NOMO-1 treated with DMSO at 0.1 percent for 48 hours (cell line): ENCODE measurements around the gene PSMF1.

Experiments used
- DNase-seq: peaks from one replicate; lab custom pipeline; 2025; ENCODE audit not compliant: unreplicated experiment; lab: John Stamatoyannopoulos, UW

The PSMF1 gene

DNA sequence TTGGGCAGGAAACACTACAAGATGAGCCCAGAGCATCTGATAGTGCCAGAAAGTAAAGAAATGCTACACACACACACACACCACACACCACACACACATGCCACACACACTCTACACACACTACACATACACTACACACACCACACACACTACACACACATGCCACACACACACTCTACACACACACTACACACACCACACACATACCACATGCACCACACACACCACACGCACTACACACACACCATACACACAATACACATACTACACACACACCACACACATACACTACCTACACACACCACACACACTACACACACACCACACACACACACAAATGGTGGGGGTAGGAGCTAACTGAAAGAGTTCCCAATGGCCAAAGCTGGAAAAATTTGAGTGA is 69.9 kb downstream of the PSMF1 start:
- no peak for DNase-seq

DNA sequence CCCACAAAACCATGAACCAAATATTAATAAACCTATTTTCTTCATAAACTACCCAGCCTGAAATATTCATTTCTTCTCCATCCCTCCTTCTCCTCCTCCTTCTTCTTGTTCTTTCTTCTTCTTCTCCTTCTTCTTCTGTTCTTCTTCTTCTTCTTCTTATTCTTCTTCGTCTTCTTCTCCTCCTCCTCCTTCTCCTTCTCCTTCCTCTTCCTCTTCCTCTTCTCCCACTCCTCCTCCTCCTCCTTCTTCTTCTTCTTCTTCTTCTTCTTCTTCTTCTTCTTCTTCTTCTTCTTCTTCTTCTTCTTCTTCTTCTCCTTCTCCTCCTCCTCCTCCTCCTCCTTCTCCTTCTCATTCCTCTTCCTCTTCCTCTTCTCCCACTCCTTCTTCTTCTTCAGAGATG is 71.4 kb downstream of the PSMF1 start:
- DNase-seq, result no peak

DNA sequence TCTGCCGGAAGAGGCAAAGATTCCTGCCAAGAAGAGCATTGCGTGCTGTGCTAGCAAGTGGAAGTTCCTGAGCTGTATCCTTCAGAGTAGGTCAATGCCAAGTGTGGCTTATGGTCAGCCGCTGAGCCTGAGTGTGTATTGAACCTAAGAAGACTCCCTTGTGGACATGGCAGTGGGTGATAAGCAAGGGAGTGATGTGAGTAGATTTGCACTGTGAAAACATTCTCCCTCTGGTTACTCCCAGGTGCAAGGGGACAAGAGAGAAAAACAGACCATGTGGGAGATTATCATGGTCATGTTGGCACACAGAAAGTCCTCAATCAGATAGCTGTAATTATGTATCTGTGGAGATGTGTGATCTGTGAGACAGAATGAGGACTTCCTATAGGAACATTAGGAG is 72.4 kb downstream of the PSMF1 start:
- no peak for DNase-seq

DNA sequence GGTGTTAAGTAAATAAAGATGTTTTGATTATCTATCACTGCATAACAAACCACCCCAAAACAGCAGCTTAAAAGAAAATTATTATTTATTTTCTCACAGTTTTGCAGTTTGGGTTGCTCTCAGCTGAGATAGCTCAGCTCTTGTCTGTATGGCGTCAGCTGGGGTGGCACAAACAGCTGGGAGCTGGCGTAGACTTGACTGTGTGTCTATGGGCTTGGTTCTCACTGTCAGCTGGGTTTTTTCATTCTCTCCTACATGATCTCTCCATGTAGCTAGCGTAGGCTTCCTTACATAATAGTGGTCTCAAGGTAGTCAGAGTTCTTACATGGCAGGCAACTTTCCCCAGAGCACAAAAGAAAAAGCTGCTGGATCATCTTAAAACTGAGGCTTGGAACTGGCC is 72.9 kb downstream of the PSMF1 start:
- no peak for DNase-seq

DNA sequence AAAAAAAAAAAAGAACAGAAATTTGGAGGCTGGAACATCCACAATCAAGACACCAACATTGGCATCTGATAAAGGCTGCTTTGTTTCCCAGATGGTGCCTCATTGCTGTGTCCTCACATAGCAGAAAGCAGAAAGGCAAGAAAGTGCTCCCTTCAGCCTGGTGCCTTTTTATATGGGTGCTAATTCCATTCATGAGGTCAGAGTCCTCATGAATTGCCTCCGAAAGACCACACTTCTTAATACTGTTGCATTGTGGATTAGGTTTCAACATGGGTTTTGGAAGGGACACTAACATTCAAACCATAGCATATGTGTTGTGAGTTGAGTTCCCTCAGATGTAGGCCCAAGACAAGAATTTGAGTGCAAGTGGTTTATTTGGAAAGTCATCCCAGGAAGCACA is 76.8 kb downstream of the PSMF1 start:
- no peak for DNase-seq

DNA sequence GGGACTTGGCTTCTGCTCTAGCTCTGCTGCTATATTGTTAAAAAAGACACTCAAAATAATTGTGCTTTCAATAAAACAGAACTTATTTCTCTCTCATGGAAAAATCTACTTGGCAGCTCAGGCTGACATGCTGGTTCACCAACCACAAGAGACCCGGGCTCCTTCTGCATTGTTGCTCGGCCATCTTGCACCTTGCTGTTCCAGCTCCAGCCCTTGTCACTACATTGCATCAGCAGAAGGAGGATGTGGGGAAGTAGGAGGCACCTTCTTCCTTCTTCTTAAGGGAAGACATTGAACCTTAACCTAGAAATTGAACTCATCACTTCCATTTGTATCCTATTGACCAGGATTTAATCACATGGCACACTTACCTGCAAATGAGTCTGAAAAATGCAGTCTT is 78.2 kb downstream of the PSMF1 start:
- no peak for DNase-seq

- DNase-seq, result no peak
These were observed 79.4 kb downstream of the PSMF1 start for GRCh38 chr20:1197801-1198200.

- no peak for DNase-seq
These were observed 80.3 kb downstream of the PSMF1 start for GRCh38 chr20:1198751-1199150.

- no peak for DNase-seq
These were observed 80.9 kb downstream of the PSMF1 start for GRCh38 chr20:1199212-1199873.

- no peak for DNase-seq
These were observed 81.6 kb downstream of the PSMF1 start for GRCh38 chr20:1199964-1200363.

DNA sequence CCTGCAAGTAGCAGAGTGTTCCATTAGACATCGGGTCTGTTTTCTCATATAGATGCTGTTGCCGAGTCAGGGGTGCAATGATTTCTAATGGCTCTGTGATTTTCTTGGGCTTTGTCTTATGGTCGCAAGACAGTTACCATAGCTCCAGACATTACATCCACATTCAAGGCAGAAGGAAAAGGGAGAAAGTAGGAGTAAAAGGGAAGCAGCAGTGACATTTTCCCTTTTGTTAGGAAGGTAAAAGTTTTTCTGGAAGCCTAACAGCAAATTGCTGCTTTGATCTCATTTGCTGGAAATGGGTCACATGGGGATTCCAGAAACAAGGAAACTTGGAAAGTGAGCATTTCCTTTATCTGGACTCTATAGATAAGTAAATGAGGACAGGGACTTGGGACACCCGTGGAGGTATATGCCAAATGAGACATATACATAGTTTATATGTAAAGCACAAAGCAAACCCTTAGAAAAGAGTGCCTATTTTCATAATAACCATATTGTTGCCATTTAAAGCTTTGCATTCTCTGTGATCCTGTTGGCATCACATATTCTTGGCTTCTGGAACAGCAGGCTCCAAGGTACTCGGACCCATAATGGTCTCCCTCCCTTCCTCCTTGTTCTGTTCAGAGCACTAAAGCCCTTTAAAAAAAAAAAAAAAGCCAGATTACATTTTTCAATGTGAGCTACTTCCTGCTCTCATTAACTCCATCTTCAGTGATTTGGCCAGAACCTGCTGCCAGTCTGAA is 84.5 kb downstream of the PSMF1 start, which contains the start of gene C20orf202:
TSS of gene C20orf202 (plus strand) at position 693 of the 743 bp plus-strand sequence. CDS start 132 bp downstream, outside the sequence.
- no peak for DNase-seq

DNA sequence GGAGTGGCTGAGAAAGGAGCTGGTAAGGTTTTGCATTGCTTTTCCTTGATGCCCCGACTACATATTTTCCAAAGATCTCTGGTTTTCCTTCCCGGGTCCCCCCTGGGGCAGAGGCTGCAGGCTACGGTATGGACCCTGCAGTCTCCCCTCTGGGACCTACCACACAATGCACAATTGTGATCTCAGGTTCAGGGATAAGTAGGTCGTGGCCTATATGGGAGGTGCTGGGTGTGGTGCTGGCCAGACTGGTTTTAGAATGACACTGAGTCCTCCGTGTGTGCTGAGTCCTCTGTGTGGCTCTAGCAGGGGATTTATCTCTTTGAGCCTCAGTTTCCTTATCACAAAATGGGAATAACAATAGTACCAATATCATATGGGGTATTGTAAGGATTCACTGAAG is 85.2 kb downstream of the PSMF1 start:
- no peak for DNase-seq

DNA sequence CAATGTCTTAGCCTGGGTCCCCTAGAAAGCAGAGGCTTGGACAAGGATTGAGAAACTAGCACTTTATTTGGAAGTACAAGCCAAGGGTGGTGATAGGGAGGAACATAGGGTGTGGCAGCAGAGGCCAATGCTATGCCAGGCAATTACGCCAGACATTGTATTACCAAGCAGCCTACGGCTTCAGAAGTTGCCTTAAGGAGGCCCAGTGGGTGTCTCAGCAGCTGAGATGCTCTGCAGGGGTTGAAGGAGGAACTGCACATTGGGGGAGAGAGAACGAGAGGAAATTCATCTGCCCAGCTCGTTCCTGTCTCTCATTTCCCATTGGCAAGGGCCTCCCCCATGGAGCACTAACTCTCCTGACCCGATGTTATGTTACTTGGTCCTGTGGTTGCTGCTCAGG is 85.7 kb downstream of the PSMF1 start:
- DNase-seq, result no peak

DNA sequence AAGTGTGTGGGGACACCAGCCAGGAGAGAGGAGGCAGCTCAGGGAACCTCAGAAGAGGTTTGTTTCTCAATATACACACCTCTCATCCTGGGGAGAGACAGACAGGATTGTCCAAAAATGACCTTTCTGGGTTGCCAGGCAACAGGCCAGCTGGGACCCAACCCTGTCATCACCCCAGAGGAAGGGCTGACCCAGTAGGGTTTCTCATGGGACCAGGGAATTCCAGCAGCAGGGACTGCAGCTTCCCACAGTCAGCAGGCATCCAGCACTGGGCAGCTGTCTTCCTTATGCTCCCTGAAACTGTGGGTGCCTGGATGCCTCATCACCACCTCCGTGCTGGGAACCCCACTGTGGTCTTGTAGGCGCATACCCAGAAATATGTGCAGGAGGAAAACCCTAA is 86.2 kb downstream of the PSMF1 start:
- DNase-seq, result no peak

- DNase-seq, result no peak
These were observed 87.4 kb downstream of the PSMF1 start for GRCh38 chr20:1205802-1206201.

GRCh38 chr20:1206366-1207148 is 88.2 kb downstream of the PSMF1 start:
- DNase-seq, result no peak

DNA sequence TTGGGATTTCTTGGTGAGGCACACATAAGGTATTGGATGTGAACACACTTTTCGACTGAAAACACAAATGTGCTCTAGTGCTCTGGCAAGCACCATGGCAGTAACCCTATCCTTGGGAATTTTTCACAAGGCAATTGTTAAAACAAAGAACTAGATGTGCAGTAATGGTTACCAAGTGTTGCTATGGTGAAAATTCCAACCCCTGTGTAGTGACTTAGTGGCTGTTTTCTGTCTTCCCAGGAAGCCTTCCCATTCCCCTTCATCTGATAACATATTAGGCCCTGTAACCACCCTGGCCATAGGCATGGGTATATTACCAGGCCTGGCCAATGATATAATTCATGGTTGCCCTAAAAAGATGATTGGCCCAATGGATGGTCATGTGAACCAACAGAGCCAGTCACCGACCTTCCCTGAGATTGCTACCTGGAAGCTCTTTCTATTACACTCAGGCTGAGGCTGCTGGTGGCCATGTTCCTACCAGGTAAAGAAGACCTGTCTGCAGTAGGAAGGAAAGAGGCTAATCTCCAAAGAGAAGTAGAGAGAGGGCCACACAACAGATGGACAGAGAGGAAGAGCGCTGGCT is 89.0 kb downstream of the PSMF1 start:
- DNase-seq, result no peak

GRCh38 chr20:1209447-1210387 is 91.3 kb downstream of the PSMF1 start:
- DNase-seq, result no peak

DNA sequence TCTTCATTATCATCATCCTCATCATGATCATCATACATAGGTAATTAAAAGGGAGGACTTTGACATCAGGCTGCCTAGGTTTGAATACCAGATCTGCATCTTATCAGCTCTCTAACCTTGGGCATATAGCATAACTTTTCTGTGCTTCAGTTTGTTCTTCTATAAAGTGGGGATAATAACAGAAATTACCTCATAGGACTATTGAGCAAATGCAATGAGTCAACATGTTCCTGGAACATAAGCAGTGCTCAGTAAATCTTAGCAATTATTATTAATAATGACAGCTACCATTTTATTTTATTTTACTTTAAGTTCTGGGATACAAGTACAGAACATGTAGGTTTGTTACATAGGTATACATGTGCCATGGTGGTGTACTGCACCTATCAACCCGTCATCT is 92.1 kb downstream of the PSMF1 start:
- DNase-seq, result no peak

- no peak for DNase-seq
These were observed 93.6 kb downstream of the PSMF1 start for GRCh38 chr20:1212023-1212422.
